Stimulated activated memory B cell treated with anti-CD40 and anti-IgM and Interleukin-4, amounts not matched to agents 10 μg/mL and 1 μg/mL and 100 μg/mL, for 72 hours (primary cell): ENCODE results near the gene RTF1.
A peak's percentile ranks its signal among the peaks of the same experiment; 100 is the strongest.
"Not testable (repeated sequence)": the region's sequence is repeated elsewhere in the genome, so short reads cannot be mapped to it uniquely, and the experiment has no call there.

ENCODE experiments used
- ATAC-seq: fragments of 150-1000 bp; cut with Tn5 transposase; 2 replicates; pipeline ENCODE4 v1.10.0; 2021
- H3K27ac Mint-ChIP-seq: one replicate; pipeline ENCODE4 v1.8.0; 2022; ENCODE audit warnings: mild to moderate bottlenecking, mixed read lengths
- H3K27me3 Mint-ChIP-seq: one replicate; pipeline ENCODE4 v1.8.0; 2022; ENCODE audit warnings: mixed read lengths
- H3K36me3 Mint-ChIP-seq: one replicate; pipeline ENCODE4 v1.8.0; 2022; ENCODE audit warnings: mixed read lengths
- H3K4me1 Mint-ChIP-seq: one replicate; pipeline ENCODE4 v1.8.0; 2022; ENCODE audit warnings: mixed read lengths
- H3K4me3 Mint-ChIP-seq: one replicate; pipeline ENCODE4 v1.8.0; 2022; ENCODE audit warnings: mild to moderate bottlenecking, moderate library complexity, mixed read lengths
- H3K9me3 Mint-ChIP-seq: one replicate; pipeline ENCODE4 v1.8.0; 2022; ENCODE audit warnings: mixed read lengths

The RTF1 gene

DNA sequence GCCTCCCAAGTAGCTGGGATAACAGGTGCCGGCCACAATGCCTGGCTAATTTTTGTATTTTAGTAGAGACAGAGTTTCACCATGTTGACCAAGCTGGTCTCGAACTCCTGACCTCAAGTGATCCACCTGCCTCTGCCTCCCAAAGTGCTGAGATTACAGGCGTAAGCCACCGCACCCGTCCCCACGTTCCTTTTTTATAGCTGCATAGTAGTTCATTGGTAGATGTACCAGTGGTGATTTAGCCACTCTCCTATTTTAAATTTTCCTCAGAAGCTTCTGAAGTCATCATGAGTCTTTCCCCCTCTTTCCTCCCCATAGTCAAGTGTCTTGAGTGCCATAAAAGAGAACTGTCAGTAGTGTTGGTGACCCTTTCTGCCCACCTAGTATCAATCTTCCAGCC lies 52.7 kb downstream of the RTF1 start:
- ATAC-seq, H3K27me3 Mint-ChIP-seq, H3K27ac Mint-ChIP-seq, H3K4me3 Mint-ChIP-seq, H3K4me1 Mint-ChIP-seq, H3K9me3 Mint-ChIP-seq: not testable (repeated sequence)
- H3K36me3 Mint-ChIP-seq = peaks cover 69% of the 10 kb centered on the region

DNA sequence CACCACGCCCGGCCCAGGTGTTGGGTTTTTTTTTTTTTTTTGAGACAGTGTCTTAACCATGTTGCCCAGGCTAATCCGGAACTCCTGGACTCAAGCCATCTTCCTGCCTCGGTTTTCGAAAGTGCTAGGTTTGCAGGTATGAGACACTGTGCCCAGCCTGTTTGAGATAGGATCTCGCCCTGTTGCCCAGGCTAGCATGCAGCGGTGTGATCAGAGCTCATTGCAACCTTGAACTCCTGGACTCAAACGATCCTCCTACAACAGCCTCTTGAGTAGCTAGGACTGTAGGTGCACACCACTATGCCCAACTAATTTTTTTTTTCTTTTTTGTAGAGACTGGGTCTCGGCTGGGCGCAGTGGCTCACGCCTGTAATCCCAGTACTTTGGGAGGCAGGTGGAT lies 56.5 kb downstream of the RTF1 start:
- H3K36me3 Mint-ChIP-seq = peaks cover 73% of the 10 kb centered on the region
- H3K9me3 Mint-ChIP-seq = no peaks in the 10 kb centered on the region
- ATAC-seq = no peak
- no peaks in the 10 kb centered on the region for H3K27me3 Mint-ChIP-seq
- no peaks in the 10 kb centered on the region for H3K4me1 Mint-ChIP-seq
- no peak overlapping the region for H3K27ac Mint-ChIP-seq
- H3K4me3 Mint-ChIP-seq = no peak overlapping the region

DNA sequence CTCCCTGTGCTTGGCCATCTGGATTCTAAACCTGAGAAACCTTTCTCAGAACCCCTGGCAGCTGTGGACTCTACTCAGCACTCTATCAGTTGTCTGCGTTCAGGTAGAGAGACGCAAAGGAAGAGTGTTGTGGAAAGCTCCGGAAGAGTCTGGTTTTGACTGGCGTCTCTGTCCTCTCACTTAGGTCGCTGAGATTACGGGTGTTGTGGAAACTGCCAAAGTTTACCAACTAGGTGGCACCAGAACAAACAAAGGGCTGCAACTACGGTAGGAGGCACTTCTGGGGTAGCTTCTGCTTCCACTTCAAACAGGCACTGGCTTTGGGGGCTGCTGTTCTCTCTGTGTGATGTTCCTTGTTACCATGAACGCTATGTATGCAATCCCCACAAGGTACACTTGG lies 57.5 kb downstream of the RTF1 start:
- H3K27ac Mint-ChIP-seq = no peak overlapping the region
- no peak for ATAC-seq
- H3K9me3 Mint-ChIP-seq = no peaks in the 10 kb centered on the region
- H3K36me3 Mint-ChIP-seq = peaks cover 72% of the 10 kb centered on the region
- no peaks in the 10 kb centered on the region for H3K4me1 Mint-ChIP-seq
- H3K27me3 Mint-ChIP-seq = no peaks in the 10 kb centered on the region
- no peak overlapping the region for H3K4me3 Mint-ChIP-seq

DNA sequence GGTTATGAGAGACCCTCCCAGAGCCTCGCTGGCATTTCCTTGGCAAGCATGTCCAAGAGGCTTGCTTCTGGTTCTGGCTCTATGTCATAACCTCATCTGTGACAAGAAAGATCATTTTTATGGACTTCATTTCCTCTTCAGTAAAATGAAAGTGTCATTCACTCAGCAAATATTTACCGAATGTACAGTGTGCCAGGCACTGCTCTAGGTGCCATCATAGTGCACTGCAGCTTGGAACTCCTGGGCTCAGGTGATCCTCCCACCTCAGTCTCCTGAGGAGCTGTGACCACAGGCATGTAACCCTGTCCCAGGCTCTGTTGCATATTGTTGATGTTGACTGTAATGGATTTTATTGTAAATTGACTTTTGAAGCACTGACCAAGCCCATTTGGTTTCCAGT lies 58.0 kb downstream of the RTF1 start:
- H3K27me3 Mint-ChIP-seq = no peaks in the 10 kb centered on the region
- H3K9me3 Mint-ChIP-seq = no peaks in the 10 kb centered on the region
- peaks cover 68% of the 10 kb centered on the region for H3K36me3 Mint-ChIP-seq
- no peaks in the 10 kb centered on the region for H3K4me1 Mint-ChIP-seq
- H3K4me3 Mint-ChIP-seq = no peak overlapping the region
- H3K27ac Mint-ChIP-seq = no peak overlapping the region
- ATAC-seq = no peak

DNA sequence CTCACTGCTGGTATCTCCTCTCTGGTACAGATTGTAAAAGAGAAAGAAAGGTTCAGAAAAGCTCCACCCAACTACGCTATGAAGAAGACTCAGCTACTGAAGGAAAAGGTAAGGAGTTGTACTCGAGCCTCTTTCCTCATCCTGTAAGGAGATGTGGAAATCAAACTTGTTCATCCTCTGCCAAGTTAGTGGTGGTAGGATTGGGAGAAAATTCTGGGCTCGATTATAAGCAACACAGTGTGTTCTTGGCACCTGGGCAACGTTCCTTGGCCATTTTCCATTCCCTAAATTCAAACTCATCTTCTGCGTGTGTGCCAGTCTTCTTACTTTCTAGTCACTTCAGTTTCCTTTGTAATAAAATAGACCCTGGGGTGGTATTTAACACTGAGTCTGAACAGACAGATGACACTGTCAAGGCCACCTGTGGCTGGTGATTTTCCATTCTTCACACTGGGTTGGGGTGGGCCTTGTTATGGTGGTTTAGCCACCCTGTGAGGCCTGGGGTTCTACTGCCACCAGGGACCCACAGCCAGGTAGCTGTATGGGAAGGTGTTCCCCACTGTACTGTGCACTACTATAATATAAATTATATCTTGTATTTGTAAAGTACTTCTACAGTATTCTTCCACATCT lies 59.6 kb downstream of the RTF1 start:
- H3K4me3 Mint-ChIP-seq = no peak overlapping the region
- no peaks in the 10 kb centered on the region for H3K27me3 Mint-ChIP-seq
- peaks cover 71% of the 10 kb centered on the region for H3K36me3 Mint-ChIP-seq
- no peaks in the 10 kb centered on the region for H3K4me1 Mint-ChIP-seq
- H3K9me3 Mint-ChIP-seq = no peaks in the 10 kb centered on the region
- no peak for ATAC-seq
- no peak overlapping the region for H3K27ac Mint-ChIP-seq

DNA sequence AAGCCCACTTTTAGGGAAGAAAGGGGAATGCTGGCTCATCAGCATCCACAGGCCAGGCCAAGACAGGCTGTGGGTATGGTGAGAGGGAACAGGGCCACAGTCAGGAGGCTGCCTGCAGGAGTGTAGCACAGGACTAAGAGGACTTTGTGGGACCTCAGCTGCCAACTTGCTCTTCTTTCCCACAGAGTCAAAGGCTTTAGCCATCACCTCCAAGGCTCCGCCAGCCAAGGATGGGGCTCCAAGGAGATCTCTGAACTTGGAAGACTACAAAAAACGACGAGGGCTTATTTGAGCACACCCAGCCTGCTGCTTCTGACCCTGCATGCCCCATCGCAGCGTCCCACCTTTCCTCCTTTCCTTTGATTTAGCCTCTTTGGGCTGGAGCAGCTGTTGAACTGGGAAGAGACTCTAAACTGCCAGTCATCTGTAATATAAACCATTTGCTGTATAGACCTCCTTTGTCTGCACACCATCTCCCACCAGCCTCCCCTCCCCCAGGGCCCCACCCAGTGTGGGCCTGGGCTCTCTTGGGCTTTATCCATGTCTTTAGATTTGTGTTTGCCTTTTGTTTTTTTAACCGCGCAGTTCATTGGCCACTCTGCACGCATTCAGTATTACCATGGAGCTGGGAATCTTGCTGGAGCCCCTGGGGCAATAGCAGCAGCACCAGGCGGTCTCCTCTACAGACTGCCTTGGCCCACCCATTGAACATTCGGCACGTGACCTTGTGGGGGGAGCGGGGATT lies 63.7 kb downstream of the RTF1 start:
- H3K27me3 Mint-ChIP-seq = no peaks in the 10 kb centered on the region
- no peak overlapping the region for H3K27ac Mint-ChIP-seq
- ATAC-seq = no peak
- H3K9me3 Mint-ChIP-seq = no peaks in the 10 kb centered on the region
- no peak overlapping the region for H3K4me3 Mint-ChIP-seq
- peaks cover 48% of the 10 kb centered on the region for H3K36me3 Mint-ChIP-seq
- peaks cover 16% of the 10 kb centered on the region for H3K4me1 Mint-ChIP-seq

DNA sequence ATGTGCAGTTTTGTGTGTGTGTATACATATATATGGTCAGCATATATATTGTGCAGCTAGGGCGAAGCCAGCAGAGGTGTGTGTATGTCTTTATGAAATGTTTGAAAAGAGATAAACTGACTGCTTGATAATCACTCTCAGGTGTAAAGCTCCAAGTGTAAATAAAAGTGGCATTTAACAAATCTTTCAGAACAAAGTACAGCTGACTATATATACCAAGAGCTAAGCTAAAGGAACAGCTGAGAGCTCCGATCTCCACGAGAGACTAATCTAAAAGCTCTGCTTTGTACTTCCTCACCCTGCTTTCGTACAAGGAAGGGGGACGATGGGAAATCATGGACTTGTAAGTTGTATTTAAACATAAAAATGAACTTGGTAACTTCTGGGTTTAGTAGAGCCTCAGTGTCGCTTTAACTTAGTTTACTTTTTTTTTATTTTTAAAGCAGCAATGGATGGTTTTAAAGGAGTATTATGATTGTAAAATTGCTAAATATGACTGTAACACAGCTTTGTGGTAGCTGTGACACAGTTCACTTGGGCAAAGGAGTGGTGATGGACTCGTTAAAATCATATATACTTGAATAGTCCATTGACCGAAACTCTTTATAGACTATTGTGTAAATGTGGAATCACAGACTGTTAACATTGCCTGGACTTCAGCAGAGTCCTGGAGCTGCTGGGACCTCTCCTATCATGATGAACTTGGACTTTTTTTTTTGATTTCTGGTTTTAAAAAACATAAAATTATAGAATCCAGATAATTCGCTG lies 65.4 kb downstream of the RTF1 start:
- H3K4me1 Mint-ChIP-seq = peaks cover 16% of the 10 kb centered on the region
- H3K27ac Mint-ChIP-seq = peak overlapping the region; percentile 50
- H3K4me3 Mint-ChIP-seq = no peak overlapping the region
- H3K36me3 Mint-ChIP-seq = peaks cover 33% of the 10 kb centered on the region
- no peaks in the 10 kb centered on the region for H3K9me3 Mint-ChIP-seq
- no peak for ATAC-seq
- H3K27me3 Mint-ChIP-seq = no peaks in the 10 kb centered on the region

DNA sequence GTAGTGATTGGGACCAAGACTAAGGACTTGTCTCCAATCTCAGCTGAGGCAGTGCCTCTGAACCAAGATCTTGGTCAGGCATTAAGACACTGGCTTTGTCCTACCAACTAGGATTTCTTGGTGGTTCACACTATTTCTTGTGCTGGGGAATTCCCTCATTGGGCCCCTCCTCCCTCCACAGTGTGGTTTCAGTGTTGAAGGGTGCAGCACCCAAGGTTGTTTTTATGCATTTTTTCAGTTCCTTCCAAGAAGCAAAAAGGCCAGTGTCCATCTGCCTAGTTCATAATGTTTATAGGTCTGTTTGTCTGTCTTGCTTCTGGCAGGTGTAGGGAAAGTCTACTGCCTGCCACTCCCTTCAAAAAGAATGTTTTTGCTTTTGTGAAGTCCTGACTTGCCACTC lies 66.2 kb downstream of the RTF1 start:
- H3K27me3 Mint-ChIP-seq = no peaks in the 10 kb centered on the region
- H3K4me3 Mint-ChIP-seq = peak overlapping the region; percentile 27
- no peaks in the 10 kb centered on the region for H3K9me3 Mint-ChIP-seq
- peak overlapping the region; percentile 50 for H3K27ac Mint-ChIP-seq
- peaks cover 16% of the 10 kb centered on the region for H3K4me1 Mint-ChIP-seq
- peak; percentile 87 for ATAC-seq
- H3K36me3 Mint-ChIP-seq = peaks cover 27% of the 10 kb centered on the region

DNA sequence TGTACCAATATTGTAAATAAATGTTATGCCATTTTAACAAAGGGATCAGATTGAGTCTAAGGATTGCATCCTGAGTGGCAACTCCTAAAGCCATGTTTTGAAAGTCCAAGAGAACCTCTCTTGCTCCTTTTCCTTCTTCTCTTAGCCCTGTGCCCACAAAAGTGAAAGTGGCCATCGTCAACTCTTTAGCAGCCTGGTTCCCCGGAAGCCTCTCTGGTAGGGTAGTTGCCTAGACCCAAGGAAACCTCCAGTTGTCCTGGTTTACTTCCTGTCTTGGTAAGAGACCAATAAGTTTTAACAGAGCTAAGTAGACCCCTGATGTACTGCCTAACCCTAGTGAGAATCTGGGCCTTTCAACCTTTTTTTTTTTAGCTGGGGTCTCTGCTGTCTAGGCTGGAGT lies 66.6 kb downstream of the RTF1 start:
- Mint-ChIP-seq H3K36me3 (peaks cover 27% of the 10 kb centered on the region), H3K9me3 (no peaks in the 10 kb centered on the region), H3K27ac (peak overlapping the region; percentile 50), H3K4me1 (peaks cover 16% of the 10 kb centered on the region), H3K27me3 (no peaks in the 10 kb centered on the region), H3K4me3 (peak overlapping the region; percentile 27)
- ATAC-seq = no peak

DNA sequence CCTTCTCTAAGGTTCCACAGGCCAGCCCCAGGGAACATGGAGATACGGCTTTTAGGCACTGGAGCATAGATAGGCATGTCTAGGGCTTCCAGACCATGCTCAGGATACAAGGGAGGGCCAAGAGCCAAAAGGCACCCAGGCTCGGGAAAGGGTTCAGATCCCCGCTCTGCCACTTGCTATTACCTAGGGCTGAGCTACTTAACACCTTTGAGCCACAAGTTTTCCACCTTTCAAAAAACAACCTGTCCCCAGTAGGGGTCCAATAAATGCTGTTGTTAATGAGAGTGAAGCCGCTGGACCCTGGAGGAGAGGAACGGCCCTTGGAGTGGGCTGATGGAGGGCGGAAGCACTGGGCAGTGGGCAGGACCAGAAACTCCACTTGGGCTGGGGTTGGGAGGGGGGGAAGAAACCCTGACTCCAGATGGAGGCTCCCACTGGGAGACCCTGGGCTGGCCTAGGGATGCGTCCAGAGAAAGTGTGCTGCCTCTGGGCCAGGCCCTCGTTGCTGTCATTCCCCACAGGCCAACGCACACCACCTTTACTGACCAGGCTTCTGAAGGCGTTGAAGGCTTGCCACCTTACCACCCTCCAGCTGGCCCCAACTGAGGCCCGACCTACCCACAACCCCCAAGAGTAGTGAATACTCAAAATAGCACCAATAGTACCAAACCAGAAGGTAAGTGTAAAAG lies 68.2 kb downstream of the RTF1 start:
- H3K27me3 Mint-ChIP-seq = no peaks in the 10 kb centered on the region
- H3K9me3 Mint-ChIP-seq = no peaks in the 10 kb centered on the region
- H3K27ac Mint-ChIP-seq = no peak overlapping the region
- ATAC-seq = no peak
- H3K4me1 Mint-ChIP-seq = peaks cover 16% of the 10 kb centered on the region
- peaks cover 15% of the 10 kb centered on the region for H3K36me3 Mint-ChIP-seq
- H3K4me3 Mint-ChIP-seq = no peak overlapping the region

DNA sequence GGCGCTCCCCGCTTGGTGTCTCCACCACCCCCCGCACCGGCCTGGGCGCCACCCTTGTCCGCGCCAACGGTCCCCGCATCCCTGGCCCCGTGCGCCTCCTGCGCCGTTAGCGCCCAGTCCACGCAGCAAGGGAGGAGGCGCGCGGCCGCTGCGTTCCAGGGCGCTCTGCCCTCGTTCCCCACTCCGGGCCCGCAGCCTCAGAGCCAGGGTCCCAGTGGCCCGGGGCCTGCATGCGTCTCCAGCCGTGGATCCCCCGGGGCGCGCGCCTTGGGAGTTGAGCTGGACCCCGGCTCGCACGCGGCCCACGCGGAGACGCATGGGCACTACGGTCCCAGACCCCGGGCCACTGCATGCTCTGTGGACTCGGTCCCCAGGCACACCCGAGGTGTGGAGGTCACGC lies 69.4 kb downstream of the RTF1 start:
- Mint-ChIP-seq H3K4me1 (peaks cover 16% of the 10 kb centered on the region), H3K27me3 (peaks cover 2% of the 10 kb centered on the region), H3K4me3 (no peak overlapping the region), H3K9me3 (no peaks in the 10 kb centered on the region), H3K27ac (no peak overlapping the region), H3K36me3 (peaks cover 3% of the 10 kb centered on the region)
- no peak for ATAC-seq

DNA sequence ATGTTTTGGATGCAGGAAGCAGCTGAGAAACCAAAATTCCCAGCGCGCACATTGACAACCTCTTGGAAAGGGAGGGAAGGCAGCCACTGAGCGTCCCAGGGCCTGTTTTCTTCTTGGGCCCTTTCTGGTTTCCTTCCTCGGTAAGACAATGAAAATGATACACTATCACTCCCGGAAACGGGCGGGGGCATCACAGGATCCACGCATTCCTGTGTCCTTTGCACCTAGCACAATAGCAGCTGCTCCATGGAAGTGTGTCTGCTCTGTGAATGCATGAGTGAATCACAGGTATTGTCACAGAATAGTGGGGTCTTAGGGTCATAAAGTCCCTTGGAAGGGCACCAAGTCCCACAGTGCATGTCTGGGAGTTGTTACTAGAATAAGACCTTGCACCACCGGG lies 70.5 kb downstream of the RTF1 start:
- no peak for ATAC-seq
- Mint-ChIP-seq H3K4me3 (no peak overlapping the region), H3K27me3 (peaks cover 13% of the 10 kb centered on the region), H3K9me3 (no peaks in the 10 kb centered on the region), H3K4me1 (peaks cover 17% of the 10 kb centered on the region), H3K27ac (no peak overlapping the region), H3K36me3 (no peaks in the 10 kb centered on the region)

DNA sequence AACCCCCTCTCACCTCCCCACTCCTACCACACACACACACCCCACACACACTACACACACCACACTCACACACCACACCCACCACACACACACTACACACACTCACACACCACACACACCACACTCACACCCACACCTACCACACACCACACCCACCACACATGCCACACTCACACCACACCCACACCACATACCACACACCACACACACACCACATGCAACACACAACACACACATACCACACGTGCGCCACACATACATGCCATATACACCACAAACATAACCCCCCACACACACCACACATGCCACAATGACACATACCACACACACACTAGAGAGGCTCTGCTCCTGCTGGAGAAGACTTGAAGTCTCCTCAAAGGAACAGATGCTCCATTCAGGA lies 70.9 kb downstream of the RTF1 start:
- no peak overlapping the region for H3K4me3 Mint-ChIP-seq
- H3K4me1 Mint-ChIP-seq = peaks cover 19% of the 10 kb centered on the region

DNA sequence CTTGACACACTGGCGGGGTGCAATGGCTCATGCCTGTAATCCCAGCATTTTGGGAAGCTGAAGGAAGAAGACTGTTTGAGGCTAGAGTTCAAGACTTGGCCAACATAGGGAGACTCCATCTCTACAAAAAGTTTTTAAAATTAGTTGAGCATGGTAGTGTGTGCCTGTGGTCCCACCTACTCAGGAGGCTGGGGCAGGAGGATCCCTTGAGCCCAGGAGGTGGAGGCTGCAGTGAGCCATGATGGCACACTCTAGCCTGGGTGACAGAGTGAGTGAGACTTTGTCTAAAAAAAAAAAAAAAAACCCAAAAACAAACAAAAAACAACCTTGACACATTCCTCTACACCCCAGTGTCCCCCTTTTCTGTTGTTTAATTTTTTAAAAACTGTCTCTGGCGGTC lies 72.7 kb downstream of the RTF1 start:
- Mint-ChIP-seq H3K27me3 (peaks cover 22% of the 10 kb centered on the region), H3K9me3 (no peaks in the 10 kb centered on the region), H3K4me1 (peaks cover 10% of the 10 kb centered on the region), H3K4me3 (no peak overlapping the region), H3K36me3 (no peaks in the 10 kb centered on the region), H3K27ac (no peak overlapping the region)
- no peak for ATAC-seq

More for the DNA sequence above, 70.9 kb downstream of the RTF1 start:
- H3K27ac Mint-ChIP-seq = no peak overlapping the region
- H3K27me3 Mint-ChIP-seq = peaks cover 17% of the 10 kb centered on the region
- H3K9me3 Mint-ChIP-seq = no peaks in the 10 kb centered on the region
- no peaks in the 10 kb centered on the region for H3K36me3 Mint-ChIP-seq
- ATAC-seq = no peak

DNA sequence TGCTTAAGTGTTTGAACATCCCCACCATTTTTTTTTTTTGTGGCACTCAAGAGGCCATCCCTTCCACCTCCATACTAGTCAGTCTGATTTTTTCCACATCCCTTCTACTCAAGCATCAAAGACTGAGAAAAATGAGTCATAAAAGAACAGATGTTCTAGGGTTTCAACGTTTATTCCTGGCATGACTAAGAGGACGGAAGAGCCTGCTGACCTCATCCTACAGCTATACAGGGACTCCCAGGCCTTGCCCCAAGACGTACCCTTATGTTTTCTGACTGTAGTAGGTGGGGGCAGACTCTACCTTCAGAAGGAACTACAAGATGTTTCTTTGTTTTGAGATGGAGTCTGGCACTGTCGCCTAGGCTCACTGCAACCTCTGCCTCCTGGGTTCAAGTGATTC lies 73.5 kb downstream of the RTF1 start:
- no peak overlapping the region for H3K4me3 Mint-ChIP-seq
- H3K4me1 Mint-ChIP-seq = peaks cover 16% of the 10 kb centered on the region
- H3K36me3 Mint-ChIP-seq = no peaks in the 10 kb centered on the region
- peak; percentile 57 for ATAC-seq
- H3K9me3 Mint-ChIP-seq = no peaks in the 10 kb centered on the region
- H3K27ac Mint-ChIP-seq = no peak overlapping the region
- peaks cover 22% of the 10 kb centered on the region for H3K27me3 Mint-ChIP-seq
